Body of pancreas (tissue), 4 donors: ENCODE results near the gene CDC25C.
A peak's percentile ranks its signal among the peaks of the same experiment; 100 is the strongest.

ENCODE experiments used
- CTCF ChIP-seq, 7 experiments: fragments of 450-650 bp in 4 of 7; fragments of 200-600 bp in 3 of 7; sonication (generic) in 3 of 7; IDR thresholded peaks; one replicate each; pipeline ENCODE4 v1.5.1; 2016 to 2019; ENCODE audit warnings: antibody characterized with exemption in 7 of 7
- POLR2A ChIP-seq, 3 donors: fragments of 450-650 bp; IDR thresholded peaks; one replicate each; pipeline ENCODE4 v1.6.1; 2016; ENCODE audit warnings: antibody characterized with exemption in 3 of 3, mild to moderate bottlenecking in 2 of 3

- TF ChIP-seq CTCF (IDR thresholded peaks at IDR 0.05) (peak in 6 of 7 experiments; percentile 21 to 74 (median 56)), POLR2A (IDR thresholded peaks at IDR 0.05) (no peak)
Observed at GRCh38 chr5:138282920-138283742, 48.5 kb downstream of the CDC25C start.
